GM10266 (cell line): ENCODE data around the gene BBS12.
A peak's percentile ranks its signal among the peaks of the same experiment; 100 is the strongest.

Source experiments
- DNase-seq: peaks from one replicate; pipeline ENCODE4 v3.0.0; 2012; ENCODE audit errors: extremely low spot score
- CTCF ChIP-seq: IDR thresholded peaks from 2 replicates; pipeline ENCODE4 v1.5.1; 2012; ENCODE audit warnings: mild to moderate bottlenecking, low read depth; ENCODE audit not compliant: control insufficient read depth, insufficient read depth; ENCODE audit errors: missing control alignments

BBS12 gene

GRCh38 chr4:122764071-122764820 lies 31.7 kb downstream of the BBS12 start:
- no peak for TF ChIP-seq CTCF
- no peak for DNase-seq

- TF ChIP-seq CTCF: no peak
- DNase-seq: peak; percentile 14
Observed at GRCh38 chr4:122764821-122765215, 32.3 kb downstream of the BBS12 start.

- DNase-seq: no peak
- TF ChIP-seq CTCF: no peak
Observed at GRCh38 chr4:122765692-122766352, 33.3 kb downstream of the BBS12 start.

GRCh38 chr4:122766353-122766705 lies 33.8 kb downstream of the BBS12 start:
- TF ChIP-seq CTCF: no peak
- DNase-seq: no peak

GRCh38 chr4:122766950-122767349 lies 34.4 kb downstream of the BBS12 start:
- no peak for DNase-seq
- no peak for TF ChIP-seq CTCF

GRCh38 chr4:122771724-122772123 lies 39.2 kb downstream of the BBS12 start:
- no peak for TF ChIP-seq CTCF
- no peak for DNase-seq

- no peak for TF ChIP-seq CTCF
- DNase-seq: no peak
Observed at GRCh38 chr4:122772311-122772710, 39.8 kb downstream of the BBS12 start.
